GM19455 (cell line): Measurements from ENCODE around the gene A2ML1.
"Not testable (repeated sequence)": the region's sequence is repeated elsewhere in the genome, so short reads cannot be mapped to it uniquely, and the experiment has no call there.

Source experiments
- ATAC-seq: cut with Tn5 transposase; IDR thresholded peaks from one replicate; pipeline ENCODE4 v1.9.1; 2021; ENCODE audit not compliant: unreplicated experiment

Gene A2ML1

GRCh38 chr12:8822298-8822697, at the start of gene A2ML1:
A2ML1 (plus strand) TSS chr12:8822621; CDS start chr12:8822652, 31 bp downstream.
- no peak for ATAC-seq

GRCh38 chr12:8773461-8773860, 49.0 kb upstream of the A2ML1 start:
- ATAC-seq: no peak

GRCh38 chr12:8779281-8779680, 43.1 kb upstream of the A2ML1 start:
- no peak for ATAC-seq

- ATAC-seq: no peak
Measured at GRCh38 chr12:8779862-8780261, 42.6 kb upstream of the A2ML1 start.

GRCh38 chr12:8780389-8780788, 42.0 kb upstream of the A2ML1 start:
- no peak for ATAC-seq

- ATAC-seq: no peak
Measured at GRCh38 chr12:8781381-8782127, 40.9 kb upstream of the A2ML1 start.

- ATAC-seq: no peak
Measured at GRCh38 chr12:8784290-8784888, 38.0 kb upstream of the A2ML1 start.

- no peak for ATAC-seq
Measured at GRCh38 chr12:8785499-8785898, 36.9 kb upstream of the A2ML1 start.

- ATAC-seq: not testable (repeated sequence)
Measured at GRCh38 chr12:8787206-8787605, 35.2 kb upstream of the A2ML1 start.

- not testable (repeated sequence) for ATAC-seq
Measured at GRCh38 chr12:8788706-8789105, 33.7 kb upstream of the A2ML1 start.

- ATAC-seq: not testable (repeated sequence)
Measured at GRCh38 chr12:8789341-8790013, 32.9 kb upstream of the A2ML1 start.

- ATAC-seq: not testable (repeated sequence)
Measured at GRCh38 chr12:8793226-8793625, 29.2 kb upstream of the A2ML1 start.

GRCh38 chr12:8794611-8795010, 27.8 kb upstream of the A2ML1 start:
- not testable (repeated sequence) for ATAC-seq

GRCh38 chr12:8796831-8797626, 25.4 kb upstream of the A2ML1 start:
- no peak for ATAC-seq

GRCh38 chr12:8801213-8801612, 21.2 kb upstream of the A2ML1 start:
- not testable (repeated sequence) for ATAC-seq

GRCh38 chr12:8804833-8805232, 17.6 kb upstream of the A2ML1 start:
- not testable (repeated sequence) for ATAC-seq

- not testable (repeated sequence) for ATAC-seq
Measured at GRCh38 chr12:8805487-8805886, 16.9 kb upstream of the A2ML1 start.

GRCh38 chr12:8807084-8807483, 15.3 kb upstream of the A2ML1 start:
- ATAC-seq: not testable (repeated sequence)

GRCh38 chr12:8810112-8810511, 12.3 kb upstream of the A2ML1 start:
- ATAC-seq: not testable (repeated sequence)

- no peak for ATAC-seq
Measured at GRCh38 chr12:8813572-8814357, 8.7 kb upstream of the A2ML1 start.
